ENCODE results near the gene SQOR.

SQOR gene

GRCh38 chr15:45634432-45635190 is at the start of gene SQOR:
Gene SQOR (plus strand): TSS chr15:45635029. CDS start chr15:45658924, 23,895 bp downstream.
- peak; percentile 70 to 75 for DNase-seq

DNA sequence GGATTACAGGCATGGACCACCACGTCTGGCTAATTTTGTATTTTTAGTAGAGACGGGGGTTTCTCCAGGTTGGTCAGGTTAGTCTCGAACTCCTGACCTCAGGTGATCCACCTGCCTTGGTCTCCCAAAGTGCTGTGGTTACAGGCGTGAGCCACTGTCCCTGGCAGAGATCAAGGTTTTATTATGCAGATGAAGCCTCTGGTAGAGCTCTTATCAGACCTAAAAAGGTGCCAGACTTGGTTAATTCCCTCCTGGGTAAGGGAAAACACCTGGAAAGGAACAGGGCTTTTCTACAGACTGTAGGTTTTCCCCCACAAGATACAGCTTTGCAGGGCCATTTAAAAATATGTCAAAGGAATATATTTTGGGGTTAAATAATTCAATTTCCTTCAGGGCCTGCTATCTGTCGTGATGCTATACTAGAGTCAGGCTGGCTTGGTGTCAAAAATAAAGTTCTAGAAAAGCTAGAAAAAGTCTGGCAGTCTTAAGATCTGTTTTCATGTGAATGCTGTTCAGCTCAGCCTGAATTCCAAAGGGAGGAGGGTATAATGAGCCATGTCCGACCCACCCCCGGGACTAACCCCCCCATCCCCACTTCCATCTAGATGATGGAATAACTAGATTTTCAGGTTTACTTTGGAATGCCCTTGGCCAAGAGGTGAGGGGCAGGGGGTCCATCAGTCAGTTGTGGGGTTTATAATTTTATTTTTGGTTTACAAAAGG is 49.6 kb upstream of the SQOR start:
- no peak for DNase-seq

DNA sequence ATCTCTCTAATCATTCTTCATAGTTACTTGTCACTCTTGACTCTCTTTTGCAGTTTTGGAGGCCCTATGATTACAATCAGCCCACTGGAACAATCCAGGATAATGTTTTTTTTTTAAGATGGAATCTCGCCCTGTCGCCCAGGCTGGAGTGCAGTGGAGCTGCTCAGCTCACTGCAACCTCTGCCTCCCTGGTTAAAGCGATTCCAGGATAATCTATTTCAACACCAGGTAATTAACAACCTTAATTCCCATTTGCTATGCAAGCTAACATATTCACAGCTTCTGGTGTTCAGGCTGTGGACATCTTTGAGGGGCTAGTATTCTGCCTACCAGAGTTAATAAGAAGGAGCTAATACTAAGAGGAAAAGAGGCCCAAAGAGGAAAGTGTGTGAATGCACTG is 48.7 kb upstream of the SQOR start:
- no peak for DNase-seq

- no peak for DNase-seq
Measured at GRCh38 chr15:45586601-45587094, 48.2 kb upstream of the SQOR start.

DNA sequence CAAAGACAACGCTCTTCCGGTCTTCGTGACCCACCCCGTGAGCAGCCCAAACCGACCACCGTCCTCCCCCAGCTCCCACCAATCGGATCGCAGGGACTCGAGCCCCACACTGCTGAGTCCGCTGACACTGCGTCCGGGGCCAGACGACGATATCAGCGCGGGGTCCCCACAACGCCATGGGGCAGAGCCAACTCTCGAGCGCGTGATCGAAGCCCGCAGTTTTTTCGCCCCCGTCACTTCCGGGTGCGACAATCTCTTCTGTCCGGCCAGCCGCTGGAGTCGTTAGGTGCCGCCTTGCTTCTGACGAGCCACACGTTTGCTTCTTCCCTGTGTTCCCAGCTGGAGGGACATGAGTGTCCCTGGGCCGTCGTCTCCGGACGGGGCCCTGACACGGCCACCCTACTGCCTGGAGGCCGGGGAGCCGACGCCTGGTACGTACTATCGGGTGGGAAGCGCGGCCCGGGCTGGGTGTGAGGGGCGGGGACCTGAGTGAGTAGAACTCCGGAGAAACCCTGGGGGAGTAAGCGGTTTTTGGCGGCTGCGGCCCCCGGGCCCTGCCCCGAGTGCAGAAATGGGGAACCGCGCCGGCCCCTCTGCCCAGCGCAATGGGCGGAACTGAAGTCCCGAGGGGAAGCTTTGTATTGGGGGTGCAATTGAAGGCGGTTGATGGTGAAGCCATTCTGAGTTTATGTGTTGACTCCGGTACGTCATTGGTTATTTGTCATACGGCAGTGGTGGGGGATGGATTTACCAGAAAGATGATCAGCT is 47.5 kb upstream of the SQOR start, which contains the start of gene BLOC1S6:
TSS of gene BLOC1S6 (plus strand) at position 285 of the 768 bp plus-strand sequence. CDS start at position 350, 65 bp downstream.
- DNase-seq: peak; percentile 91 to 93

- no peak for DNase-seq
Measured at GRCh38 chr15:45587863-45588170, 47.0 kb upstream of the SQOR start.

DNA sequence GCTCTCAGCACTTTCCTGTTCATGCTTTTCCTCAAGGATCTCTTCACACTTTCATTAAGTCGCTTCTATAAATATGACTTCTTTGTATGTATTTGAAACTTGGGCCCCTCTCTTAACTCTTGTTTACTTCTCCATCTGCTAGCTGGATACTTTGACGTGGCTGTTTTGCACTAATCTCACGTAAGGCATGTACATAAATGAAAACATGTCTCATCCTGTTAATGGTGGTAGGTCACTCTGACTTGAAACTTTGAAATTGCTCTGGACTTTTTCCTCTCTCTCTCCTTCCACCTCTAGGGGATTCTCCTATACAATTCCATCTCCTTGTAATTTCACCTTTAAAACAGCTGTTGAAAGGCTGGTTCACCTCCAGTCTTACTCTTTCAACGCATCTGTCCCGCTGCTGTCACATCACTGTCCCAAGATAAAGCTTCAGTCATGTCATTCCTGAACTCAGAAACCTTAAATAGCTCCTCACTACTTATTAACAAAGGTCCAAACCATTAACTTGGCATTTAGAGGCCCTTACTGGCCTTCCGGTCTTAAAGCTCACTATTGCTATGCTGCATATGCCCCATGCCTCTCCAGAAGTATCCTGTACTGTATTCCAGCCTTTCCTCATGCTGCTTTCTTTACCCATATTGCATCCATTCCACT is 46.5 kb upstream of the SQOR start:
- DNase-seq: no peak

DNA sequence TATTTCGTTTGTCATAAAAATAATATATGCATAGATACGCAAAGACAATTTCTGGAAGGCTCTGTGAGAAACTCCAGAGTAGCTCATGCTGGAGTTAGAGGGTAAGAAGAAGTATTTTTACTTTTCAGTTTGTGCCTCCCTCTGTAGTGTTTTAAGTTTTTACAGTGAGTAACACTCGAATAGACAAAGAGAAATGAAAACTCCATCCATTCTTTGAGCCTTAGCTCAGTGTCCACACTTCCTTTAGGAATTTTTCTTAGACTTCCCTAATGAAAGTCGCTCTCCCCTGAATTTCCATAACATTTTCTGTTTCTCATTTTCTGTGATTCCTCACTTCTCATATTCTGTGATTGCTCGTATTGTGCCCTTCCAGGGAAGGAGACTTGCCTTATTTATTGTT is 45.6 kb upstream of the SQOR start:
- no peak for DNase-seq

DNA sequence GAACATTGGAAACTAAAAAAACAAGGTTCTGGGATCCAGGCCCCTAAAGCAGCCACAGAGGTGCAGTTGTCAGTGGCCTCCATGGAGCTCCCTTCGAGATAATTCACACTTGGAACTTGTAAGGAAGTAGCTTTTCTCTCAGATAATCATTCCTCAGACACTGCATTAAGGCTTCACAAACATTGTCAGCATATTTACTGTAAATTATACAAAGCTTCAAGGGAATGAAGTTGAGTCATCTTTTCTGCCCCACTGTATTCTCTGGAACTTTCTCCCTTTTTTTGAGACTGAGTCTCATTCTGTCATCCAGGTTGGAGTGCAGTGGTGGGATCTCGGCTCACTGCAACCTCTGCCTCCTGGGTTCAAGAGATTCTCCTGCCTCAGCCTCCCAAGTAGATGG is 40.5 kb upstream of the SQOR start:
- no peak for DNase-seq

- no peak for DNase-seq
Measured at GRCh38 chr15:45594835-45595530, 39.8 kb upstream of the SQOR start.

DNA sequence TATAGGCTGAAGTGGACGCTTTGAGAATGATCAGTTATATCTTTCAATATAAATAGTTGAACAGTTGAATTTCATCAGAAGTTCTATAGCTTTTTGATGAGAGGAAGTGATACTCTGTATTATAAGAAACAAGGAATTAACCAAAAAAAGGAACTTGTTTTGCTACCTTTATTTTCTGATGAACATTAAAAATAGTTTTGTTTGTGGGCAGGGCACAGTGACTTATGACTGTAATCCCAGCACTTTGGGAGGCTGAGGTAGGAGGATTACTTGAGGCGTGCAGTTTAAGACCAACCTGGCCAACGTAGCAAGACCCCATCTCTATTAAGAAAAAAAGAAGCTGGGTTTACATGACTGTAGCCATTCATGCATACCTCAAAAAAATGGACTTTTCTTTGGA is 30.9 kb upstream of the SQOR start:
- peak in 1 of 2 donors; percentile 45 for DNase-seq

GRCh38 chr15:45604326-45604725 is 30.5 kb upstream of the SQOR start:
- DNase-seq: no peak

- DNase-seq: no peak
Measured at GRCh38 chr15:45606413-45606812, 28.4 kb upstream of the SQOR start.

DNA sequence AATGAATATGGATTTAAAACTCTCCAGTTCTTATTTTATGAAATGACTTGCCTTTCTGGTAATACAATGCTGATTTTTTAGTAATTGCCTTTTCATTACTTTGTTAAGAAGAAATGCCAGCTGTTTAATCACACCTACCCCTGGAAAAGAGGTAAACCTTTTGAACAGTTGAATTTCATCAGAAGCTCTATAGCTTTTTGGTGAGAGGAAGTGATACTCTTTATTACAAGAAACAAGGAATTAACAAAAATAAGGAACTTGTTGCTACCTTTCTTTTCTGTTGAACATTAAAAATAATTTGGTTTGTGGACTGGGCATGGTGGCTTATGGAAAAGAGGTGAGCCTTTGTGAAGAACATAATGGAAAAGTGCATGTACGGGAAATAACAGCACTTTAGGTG is 28.0 kb upstream of the SQOR start:
- DNase-seq: no peak

DNA sequence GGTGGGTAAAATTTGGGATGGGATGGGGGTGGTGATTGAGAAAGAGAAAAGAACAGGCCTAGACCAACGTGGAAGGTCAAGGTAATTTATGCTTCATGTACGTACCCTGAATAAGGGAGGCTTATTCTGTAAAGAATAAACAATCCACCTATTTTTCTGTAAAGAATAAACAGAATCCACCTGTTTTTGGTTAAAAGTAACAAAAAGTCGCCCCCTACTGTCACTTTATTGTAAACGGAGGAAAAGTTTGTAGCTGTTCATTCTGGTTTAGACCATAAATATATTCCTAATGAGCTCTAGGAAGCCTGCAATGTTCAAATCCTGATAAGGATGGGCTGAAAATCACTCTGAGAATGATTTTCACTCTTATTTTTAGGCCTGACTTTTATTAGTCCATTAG is 23.5 kb upstream of the SQOR start:
- peak in 1 of 2 donors; percentile 43 for DNase-seq

- no peak for DNase-seq
Measured at GRCh38 chr15:45612790-45613415, 21.9 kb upstream of the SQOR start.

DNA sequence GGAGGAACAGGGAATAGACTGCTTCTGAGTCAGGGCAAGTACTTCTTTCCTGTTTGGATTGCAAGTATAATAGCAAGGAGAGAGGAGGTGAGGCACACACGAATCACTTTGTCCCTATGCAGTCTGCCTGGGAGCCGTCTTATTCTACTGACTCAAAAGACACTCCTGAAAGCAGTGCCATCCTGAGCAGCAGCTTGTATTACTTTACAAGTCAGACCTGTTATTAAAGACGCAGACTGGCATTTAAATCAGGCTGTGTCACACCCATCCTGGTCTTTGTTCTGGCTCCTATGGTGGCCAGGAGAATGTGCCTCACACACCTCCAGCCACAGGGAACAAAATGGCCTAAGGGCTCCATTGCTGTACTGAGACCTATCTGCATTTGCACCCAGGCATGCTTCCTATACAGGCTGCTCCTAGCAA is 17.9 kb upstream of the SQOR start:
- DNase-seq: no peak

DNA sequence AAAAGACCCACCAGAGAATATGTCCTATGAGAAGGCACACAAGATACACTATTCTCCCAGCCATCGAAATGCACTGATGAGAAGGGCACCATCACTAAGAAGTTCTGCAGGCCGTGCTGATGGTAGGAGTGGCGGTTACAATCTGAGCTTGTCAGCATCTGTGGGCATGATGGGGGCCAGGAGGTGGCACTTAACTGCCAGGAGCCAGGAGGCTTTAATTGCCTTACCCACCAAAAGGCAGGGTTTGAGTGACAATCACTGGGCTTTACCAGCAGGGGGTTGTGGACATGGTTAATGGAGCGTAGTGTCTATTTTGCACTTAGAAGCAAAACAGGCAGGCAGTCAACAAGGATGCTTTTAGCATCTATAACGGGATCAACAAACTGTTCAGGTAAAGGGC is 16.0 kb upstream of the SQOR start:
- no peak for DNase-seq

GRCh38 chr15:45628136-45628535 is 6.7 kb upstream of the SQOR start:
- DNase-seq: no peak

DNA sequence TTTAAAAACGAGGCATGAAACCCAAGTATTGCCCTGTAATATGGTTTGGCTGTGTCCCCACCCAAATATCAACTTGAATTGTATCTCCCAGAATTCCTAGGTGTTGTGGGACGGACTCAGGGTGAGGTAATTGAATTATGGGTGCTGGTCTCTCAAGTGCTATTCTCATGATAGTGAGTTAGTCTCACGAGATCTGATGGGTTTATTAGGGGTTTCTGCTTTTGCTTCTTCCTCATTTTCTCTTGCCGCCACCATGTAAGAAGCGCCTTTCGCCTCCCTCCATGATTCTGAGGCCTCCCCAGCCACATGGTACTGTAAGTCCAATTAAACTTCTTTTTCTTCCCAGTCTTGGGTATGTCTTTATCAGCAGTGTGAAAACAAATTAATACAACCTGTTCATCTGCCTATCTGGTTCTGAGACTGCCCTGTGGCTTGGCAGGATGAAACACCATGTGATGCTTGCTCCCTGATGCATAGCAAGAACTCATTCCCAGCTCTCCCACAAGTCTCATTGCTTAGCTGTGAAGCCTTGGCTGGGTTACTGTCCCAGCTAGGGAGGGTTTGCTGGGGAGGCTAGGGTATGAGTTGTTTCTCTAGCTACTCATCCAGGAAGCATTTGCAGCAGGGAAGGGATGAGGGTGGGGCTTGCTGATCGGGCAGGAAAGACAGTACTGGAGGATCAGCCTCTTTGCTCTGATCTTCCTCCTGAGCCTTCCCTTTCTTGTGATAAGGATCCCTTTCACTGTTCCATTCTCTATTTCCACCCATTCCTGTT is 3.7 kb upstream of the SQOR start:
- no peak for DNase-seq

DNA sequence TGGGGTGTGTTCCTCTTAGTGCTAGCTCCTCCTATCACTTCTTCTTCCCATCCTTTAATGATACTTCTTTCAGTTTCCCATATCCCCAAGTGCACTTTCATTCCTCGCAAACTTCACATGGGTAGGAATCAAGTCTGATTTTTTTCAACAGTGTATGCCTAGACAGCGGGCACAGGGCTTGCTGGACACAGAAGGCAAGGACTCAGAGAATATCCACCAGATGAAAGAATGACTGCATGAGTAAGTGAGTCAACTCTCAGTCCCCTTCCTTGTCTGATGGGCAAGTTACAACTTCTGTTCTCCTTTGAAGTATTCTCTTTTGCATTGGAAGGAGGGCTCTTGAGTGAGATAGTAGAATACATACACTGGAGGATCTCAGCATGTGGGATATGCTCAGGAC is 3.1 kb upstream of the SQOR start:
- no peak for DNase-seq
